LNCaP clone FGC (cell line): ENCODE data around the gene RETREG2.

Experiments
- DNase-seq: peaks from one replicate; pipeline ENCODE4 v3.0.0-alpha.2; 2011; ENCODE audit warnings: low read depth
- H3K4me3 ChIP-seq: 2 replicates; pipeline ENCODE4 v1.5.1; 2011; ENCODE audit warnings: mild to moderate bottlenecking, low read depth, low read length, control low read depth
- CTCF ChIP-seq: IDR thresholded peaks from 2 replicates; pipeline ENCODE4 v1.5.1; 2012; ENCODE audit warnings: mild to moderate bottlenecking; ENCODE audit not compliant: control insufficient read depth, insufficient read depth; ENCODE audit errors: extremely low read depth

RETREG2 gene

GRCh38 chr2:219229305-219230058 lies 51.4 kb downstream of the RETREG2 start, which contains the start of the genes ANKZF1 and ATG9A:
TSS of gene ANKZF1 (plus strand) at chr2:219229806. CDS start at chr2:219230258, 452 bp downstream.
TSS of gene ATG9A (minus strand) at chr2:219229636. CDS start at chr2:219228024, 1,612 bp downstream.
- peak; percentile 96 for DNase-seq
- no peak for TF ChIP-seq CTCF
- H3K4me3 ChIP-seq: peak within 1 kb of the TSS; percentile 77

- no peak for TF ChIP-seq CTCF
- no peak for DNase-seq
- peak overlapping the region; percentile 77 for H3K4me3 ChIP-seq
Observed at GRCh38 chr2:219230059-219230540, 52.0 kb downstream of the RETREG2 start.

- H3K4me3 ChIP-seq: no peak overlapping the region
- TF ChIP-seq CTCF: no peak
- no peak for DNase-seq
Observed at GRCh38 chr2:219234331-219234730, 56.3 kb downstream of the RETREG2 start.
